ENCODE measurements around the gene IL1B. TPM values are rescaled to one million over a fixed set of nuclear protein-coding genes. Genes with fewer than 3 reads are reported as not detected.

The IL1B gene
- total RNA-seq, 1 donor = 2.4 TPM

DNA sequence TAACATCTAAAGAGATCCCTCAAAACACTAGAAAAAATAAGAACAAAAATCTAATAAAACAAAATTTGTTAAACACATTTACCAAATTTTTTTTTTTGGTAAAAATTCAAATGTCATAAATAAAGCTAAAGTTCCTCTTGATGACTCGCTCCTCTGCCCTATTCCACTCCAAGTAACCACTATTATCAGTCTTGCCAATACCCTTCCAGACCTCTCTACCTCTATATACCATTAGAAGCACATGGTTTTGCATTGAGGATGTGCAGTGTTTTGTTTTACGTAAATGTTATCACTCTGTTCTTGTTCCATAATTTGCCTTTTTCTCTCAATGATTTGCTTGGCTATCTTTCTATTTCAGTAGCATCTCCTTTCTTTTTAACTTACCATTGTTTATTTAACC is 10.9 kb downstream of the IL1B start:
- no peak for DNase-seq (ENCODE audit: low read depth)
- TF ChIP-seq, protein P1, sequence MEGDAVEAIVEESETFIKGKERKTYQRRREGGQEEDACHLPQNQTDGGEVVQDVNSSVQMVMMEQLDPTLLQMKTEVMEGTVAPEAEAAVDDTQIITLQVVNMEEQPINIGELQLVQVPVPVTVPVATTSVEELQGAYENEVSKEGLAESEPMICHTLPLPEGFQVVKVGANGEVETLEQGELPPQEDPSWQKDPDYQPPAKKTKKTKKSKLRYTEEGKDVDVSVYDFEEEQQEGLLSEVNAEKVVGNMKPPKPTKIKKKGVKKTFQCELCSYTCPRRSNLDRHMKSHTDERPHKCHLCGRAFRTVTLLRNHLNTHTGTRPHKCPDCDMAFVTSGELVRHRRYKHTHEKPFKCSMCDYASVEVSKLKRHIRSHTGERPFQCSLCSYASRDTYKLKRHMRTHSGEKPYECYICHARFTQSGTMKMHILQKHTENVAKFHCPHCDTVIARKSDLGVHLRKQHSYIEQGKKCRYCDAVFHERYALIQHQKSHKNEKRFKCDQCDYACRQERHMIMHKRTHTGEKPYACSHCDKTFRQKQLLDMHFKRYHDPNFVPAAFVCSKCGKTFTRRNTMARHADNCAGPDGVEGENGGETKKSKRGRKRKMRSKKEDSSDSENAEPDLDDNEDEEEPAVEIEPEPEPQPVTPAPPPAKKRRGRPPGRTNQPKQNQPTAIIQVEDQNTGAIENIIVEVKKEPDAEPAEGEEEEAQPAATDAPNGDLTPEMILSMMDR (IDR thresholded peaks at IDR 0.05; ENCODE audit: insufficient read depth, low read length) = no peak

DNA sequence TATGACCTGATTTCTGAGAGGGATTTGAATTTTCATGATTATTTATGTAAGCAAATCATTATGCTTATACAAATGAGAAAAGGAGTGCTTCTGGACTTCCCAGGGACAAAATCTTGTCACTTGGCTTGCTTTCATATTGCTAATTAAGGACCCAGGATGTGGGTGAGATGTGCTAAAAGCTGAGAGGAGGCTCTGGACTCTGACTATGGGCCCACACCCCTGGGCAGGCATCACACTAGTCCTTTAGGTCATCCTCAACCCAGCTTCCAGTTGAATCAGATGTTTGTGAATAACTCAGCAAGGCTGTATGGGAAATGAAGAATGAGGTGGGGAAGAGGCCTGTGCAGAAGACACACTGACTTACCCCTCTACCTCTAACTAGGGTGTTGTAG is 11.9 kb downstream of the IL1B start:
- TF ChIP-seq, protein P1 (IDR thresholded peaks at IDR 0.05; ENCODE audit: insufficient read depth, low read length) = no peak

More for the DNA sequence above, 10.9 kb downstream of the IL1B start:
- no peak overlapping the region for H3K4me3 ChIP-seq (ENCODE audit: low read depth, low read length)

DNA sequence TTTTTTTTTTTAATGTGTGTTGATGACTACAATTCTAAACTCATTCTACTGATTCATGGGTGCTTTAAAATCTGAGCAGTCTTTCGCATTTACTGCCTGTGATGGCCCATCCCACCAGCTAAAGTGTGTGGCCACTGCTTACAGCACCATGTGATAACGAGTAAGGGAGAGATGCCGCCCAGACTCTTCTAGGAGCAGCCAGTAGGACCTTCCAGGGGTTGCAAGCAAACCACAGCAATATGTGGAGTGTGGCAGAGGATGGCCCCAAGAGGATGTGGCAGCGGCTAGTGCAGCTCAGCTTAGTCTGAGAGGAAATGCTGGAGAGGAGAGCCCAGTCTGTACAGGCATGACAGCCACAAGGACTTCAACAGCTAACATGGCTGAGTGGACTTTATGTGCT is 14.9 kb downstream of the IL1B start:
- H3K4me3 ChIP-seq (ENCODE audit: low read depth, low read length) = no peak overlapping the region
- TF ChIP-seq, protein P1 (IDR thresholded peaks at IDR 0.05; ENCODE audit: insufficient read depth, low read length) = no peak
- DNase-seq (ENCODE audit: low read depth) = no peak

More for the DNA sequence above, 11.9 kb downstream of the IL1B start:
- H3K4me3 ChIP-seq (ENCODE audit: low read depth, low read length) = no peak overlapping the region
- no peak for DNase-seq (ENCODE audit: low read depth)

DNA sequence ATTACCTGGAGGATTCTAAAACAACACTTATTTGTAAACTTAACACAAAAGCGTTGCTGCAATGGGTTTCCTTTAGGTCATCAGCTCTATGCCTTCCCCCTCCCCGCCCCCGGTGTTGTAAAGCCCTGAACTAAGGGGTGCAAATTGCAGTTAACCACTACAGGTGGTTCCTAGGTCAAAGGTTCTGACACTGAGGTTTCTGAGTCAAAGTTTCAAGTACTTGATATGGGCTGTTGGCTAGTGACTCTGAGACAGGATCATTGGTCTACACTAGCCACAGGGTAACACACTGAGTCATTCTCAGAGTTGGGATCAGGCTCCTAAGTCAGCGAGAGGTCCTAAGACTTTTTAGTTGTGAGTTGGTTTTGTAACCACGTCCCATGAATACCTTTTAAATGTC is 15.4 kb downstream of the IL1B start:
- H3K4me3 ChIP-seq (ENCODE audit: low read depth, low read length) = no peak overlapping the region
- TF ChIP-seq, protein P1 (IDR thresholded peaks at IDR 0.05; ENCODE audit: insufficient read depth, low read length) = no peak
- DNase-seq (ENCODE audit: low read depth) = no peak

DNA sequence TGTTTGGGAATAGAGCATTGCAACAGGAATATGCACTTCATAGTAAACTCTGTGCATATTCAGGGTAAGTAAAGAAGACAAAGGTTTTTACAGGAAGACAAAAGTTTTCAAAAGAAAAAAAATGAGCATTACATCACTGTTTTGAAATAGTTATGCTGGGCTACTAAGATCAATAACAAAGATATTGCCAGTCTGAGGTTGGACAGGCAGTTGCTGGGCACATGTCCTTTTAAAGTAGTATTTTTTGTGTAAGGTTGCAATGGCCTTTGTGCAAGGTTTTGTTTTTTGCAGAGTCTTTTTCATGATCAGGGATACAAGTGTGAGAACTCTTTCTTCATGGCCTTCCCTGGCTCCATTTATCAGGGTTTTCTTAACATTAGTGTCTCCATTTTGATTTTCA is 16.2 kb downstream of the IL1B start:
- TF ChIP-seq, protein P1 (IDR thresholded peaks at IDR 0.05; ENCODE audit: insufficient read depth, low read length) = no peak
- no peak for DNase-seq (ENCODE audit: low read depth)
- H3K4me3 ChIP-seq (ENCODE audit: low read depth, low read length) = no peak overlapping the region

DNA sequence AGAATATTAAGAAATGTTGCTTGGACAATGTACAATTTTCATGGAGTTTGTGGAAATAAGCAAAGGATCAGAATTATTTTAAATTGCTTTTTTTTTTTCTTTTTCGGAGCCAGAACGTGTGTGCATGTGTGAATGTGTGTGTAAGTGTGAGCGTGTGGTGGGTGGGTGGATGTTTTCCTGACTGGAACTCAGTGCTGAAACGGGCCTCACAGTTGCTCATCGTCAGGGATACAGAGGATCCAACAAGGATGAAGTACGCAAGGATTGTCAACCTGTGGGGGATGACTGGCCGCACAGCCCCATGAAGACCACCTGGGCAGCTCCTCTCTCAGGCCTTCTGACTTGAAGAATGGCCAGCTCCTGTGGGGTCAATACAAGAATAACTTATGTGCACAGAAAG is 17.5 kb downstream of the IL1B start:
- TF ChIP-seq, protein P1 (IDR thresholded peaks at IDR 0.05; ENCODE audit: insufficient read depth, low read length) = no peak
- H3K4me3 ChIP-seq (ENCODE audit: low read depth, low read length) = no peak overlapping the region
- no peak for DNase-seq (ENCODE audit: low read depth)

Measured in fibroblast of the aortic adventitia (primary cell).